ENCODE measurements around the gene SLC7A9. TPM values are rescaled to one million over a fixed set of nuclear protein-coding genes. Genes with fewer than 3 reads are reported as not detected.

Gene SLC7A9
- total RNA-seq, 1 experiment from 2014 or later = 0.11 TPM

- ATAC-seq (no peak), DNase-seq (ENCODE audit: low spot score) (no peak)
- H3K4me3 Mint-ChIP-seq = no peak overlapping the region
- no peak overlapping the region for H3K27ac Mint-ChIP-seq
- no peaks in the 10 kb centered on the region for H3K9me3 Mint-ChIP-seq
- TF ChIP-seq ZBTB21 (CRISPR knock-in tag; IDR thresholded peaks at IDR 0.05; ENCODE audit: borderline replicate concordance) (no peak), CBFB (CRISPR knock-in tag; IDR thresholded peaks at IDR 0.05; ENCODE audit: low read depth) (no peak), EMX1 (CRISPR knock-in tag; IDR thresholded peaks at IDR 0.05) (no peak), USF1 (CRISPR knock-in tag; IDR thresholded peaks at IDR 0.05) (no peak), IRF1 (CRISPR knock-in tag; IDR thresholded peaks at IDR 0.05) (no peak), NR3C1 (CRISPR knock-in tag; conservative IDR thresholded peaks at IDR 0.05; ENCODE audit: low read depth) (no peak), E2F4 (CRISPR knock-in tag; IDR thresholded peaks at IDR 0.05; ENCODE audit: borderline replicate concordance, low read depth) (no peak)
- TF ChIP-seq, protein P1, sequence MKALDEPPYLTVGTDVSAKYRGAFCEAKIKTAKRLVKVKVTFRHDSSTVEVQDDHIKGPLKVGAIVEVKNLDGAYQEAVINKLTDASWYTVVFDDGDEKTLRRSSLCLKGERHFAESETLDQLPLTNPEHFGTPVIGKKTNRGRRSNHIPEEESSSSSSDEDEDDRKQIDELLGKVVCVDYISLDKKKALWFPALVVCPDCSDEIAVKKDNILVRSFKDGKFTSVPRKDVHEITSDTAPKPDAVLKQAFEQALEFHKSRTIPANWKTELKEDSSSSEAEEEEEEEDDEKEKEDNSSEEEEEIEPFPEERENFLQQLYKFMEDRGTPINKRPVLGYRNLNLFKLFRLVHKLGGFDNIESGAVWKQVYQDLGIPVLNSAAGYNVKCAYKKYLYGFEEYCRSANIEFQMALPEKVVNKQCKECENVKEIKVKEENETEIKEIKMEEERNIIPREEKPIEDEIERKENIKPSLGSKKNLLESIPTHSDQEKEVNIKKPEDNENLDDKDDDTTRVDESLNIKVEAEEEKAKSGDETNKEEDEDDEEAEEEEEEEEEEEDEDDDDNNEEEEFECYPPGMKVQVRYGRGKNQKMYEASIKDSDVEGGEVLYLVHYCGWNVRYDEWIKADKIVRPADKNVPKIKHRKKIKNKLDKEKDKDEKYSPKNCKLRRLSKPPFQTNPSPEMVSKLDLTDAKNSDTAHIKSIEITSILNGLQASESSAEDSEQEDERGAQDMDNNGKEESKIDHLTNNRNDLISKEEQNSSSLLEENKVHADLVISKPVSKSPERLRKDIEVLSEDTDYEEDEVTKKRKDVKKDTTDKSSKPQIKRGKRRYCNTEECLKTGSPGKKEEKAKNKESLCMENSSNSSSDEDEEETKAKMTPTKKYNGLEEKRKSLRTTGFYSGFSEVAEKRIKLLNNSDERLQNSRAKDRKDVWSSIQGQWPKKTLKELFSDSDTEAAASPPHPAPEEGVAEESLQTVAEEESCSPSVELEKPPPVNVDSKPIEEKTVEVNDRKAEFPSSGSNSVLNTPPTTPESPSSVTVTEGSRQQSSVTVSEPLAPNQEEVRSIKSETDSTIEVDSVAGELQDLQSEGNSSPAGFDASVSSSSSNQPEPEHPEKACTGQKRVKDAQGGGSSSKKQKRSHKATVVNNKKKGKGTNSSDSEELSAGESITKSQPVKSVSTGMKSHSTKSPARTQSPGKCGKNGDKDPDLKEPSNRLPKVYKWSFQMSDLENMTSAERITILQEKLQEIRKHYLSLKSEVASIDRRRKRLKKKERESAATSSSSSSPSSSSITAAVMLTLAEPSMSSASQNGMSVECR (CRISPR knock-in tag; IDR thresholded peaks at IDR 0.05; ENCODE audit: borderline replicate concordance) = no peak
- TF ChIP-seq, protein P2, sequence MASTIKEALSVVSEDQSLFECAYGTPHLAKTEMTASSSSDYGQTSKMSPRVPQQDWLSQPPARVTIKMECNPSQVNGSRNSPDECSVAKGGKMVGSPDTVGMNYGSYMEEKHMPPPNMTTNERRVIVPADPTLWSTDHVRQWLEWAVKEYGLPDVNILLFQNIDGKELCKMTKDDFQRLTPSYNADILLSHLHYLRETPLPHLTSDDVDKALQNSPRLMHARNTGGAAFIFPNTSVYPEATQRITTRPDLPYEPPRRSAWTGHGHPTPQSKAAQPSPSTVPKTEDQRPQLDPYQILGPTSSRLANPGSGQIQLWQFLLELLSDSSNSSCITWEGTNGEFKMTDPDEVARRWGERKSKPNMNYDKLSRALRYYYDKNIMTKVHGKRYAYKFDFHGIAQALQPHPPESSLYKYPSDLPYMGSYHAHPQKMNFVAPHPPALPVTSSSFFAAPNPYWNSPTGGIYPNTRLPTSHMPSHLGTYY (CRISPR knock-in tag; IDR thresholded peaks at IDR 0.05) = no peak
- ChIA-PET CTCF (no interaction called here), POLR2A (no interaction called here)
- no peaks in the 10 kb centered on the region for H3K4me1 Mint-ChIP-seq
- H3K27me3 Mint-ChIP-seq (ENCODE audit: low read depth) = no peaks in the 10 kb centered on the region
- no peaks in the 10 kb centered on the region for H3K36me3 Mint-ChIP-seq
Observed at GRCh38 chr19:32862741-32863140, 6.8 kb downstream of the SLC7A9 start.

DNA sequence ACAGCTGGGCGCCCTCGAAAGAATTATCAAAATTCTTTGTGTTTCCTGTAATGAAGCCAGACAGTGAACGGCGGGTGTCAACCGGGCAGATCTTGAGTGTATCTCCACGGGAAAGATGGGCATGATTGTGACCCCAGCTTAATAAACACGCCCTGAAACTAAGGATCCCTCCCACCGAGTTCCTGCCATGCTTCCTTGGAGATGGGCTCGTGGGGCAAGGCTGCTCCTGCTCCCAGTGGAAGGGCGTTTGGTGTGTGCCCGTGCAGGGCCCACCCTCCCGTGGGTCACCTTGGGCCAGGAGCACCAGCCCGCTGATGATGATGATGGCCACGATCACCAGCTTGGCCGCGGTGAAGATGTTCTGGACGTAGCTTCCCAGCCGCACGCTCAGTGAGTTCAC is 7.4 kb downstream of the SLC7A9 start:
- POLR2A ChIA-PET = no interaction called here
- Mint-ChIP-seq H3K27me3 (ENCODE audit: low read depth) (no peaks in the 10 kb centered on the region), H3K9me3 (no peaks in the 10 kb centered on the region), H3K4me1 (no peaks in the 10 kb centered on the region), H3K36me3 (no peaks in the 10 kb centered on the region), H3K27ac (no peak overlapping the region), H3K4me3 (no peak overlapping the region)
- CTCF ChIA-PET = no interaction called here
- no peak for TF ChIP-seq IRF2 (CRISPR knock-in tag; IDR thresholded peaks at IDR 0.05; ENCODE audit: borderline replicate concordance, low read depth)
- no peak for TF ChIP-seq KAT7 (CRISPR knock-in tag; IDR thresholded peaks at IDR 0.05; ENCODE audit: borderline replicate concordance)
- no peak for TF ChIP-seq USF1 (CRISPR knock-in tag; IDR thresholded peaks at IDR 0.05)
- TF ChIP-seq SMAD3 (CRISPR knock-in tag; IDR thresholded peaks at IDR 0.05; ENCODE audit: borderline replicate concordance) = no peak
- TF ChIP-seq ZBTB21 (CRISPR knock-in tag; IDR thresholded peaks at IDR 0.05; ENCODE audit: borderline replicate concordance) = no peak
- no peak for TF ChIP-seq PRRX2 (CRISPR knock-in tag; IDR thresholded peaks at IDR 0.05)
- TF ChIP-seq FOXP1 (CRISPR knock-in tag; IDR thresholded peaks at IDR 0.05; ENCODE audit: borderline replicate concordance) = no peak
- TF ChIP-seq, protein P3, sequence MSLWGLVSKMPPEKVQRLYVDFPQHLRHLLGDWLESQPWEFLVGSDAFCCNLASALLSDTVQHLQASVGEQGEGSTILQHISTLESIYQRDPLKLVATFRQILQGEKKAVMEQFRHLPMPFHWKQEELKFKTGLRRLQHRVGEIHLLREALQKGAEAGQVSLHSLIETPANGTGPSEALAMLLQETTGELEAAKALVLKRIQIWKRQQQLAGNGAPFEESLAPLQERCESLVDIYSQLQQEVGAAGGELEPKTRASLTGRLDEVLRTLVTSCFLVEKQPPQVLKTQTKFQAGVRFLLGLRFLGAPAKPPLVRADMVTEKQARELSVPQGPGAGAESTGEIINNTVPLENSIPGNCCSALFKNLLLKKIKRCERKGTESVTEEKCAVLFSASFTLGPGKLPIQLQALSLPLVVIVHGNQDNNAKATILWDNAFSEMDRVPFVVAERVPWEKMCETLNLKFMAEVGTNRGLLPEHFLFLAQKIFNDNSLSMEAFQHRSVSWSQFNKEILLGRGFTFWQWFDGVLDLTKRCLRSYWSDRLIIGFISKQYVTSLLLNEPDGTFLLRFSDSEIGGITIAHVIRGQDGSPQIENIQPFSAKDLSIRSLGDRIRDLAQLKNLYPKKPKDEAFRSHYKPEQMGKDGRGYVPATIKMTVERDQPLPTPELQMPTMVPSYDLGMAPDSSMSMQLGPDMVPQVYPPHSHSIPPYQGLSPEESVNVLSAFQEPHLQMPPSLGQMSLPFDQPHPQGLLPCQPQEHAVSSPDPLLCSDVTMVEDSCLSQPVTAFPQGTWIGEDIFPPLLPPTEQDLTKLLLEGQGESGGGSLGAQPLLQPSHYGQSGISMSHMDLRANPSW (CRISPR knock-in tag; conservative IDR thresholded peaks at IDR 0.05; ENCODE audit: low read depth) = no peak
- TF ChIP-seq, protein P4, sequence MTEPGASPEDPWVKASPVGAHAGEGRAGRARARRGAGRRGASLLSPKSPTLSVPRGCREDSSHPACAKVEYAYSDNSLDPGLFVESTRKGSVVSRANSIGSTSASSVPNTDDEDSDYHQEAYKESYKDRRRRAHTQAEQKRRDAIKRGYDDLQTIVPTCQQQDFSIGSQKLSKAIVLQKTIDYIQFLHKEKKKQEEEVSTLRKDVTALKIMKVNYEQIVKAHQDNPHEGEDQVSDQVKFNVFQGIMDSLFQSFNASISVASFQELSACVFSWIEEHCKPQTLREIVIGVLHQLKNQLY (CRISPR knock-in tag; IDR thresholded peaks at IDR 0.05) = no peak
- no peak for TF ChIP-seq SMAD4 (CRISPR knock-in tag; IDR thresholded peaks at IDR 0.05)
- no peak for TF ChIP-seq NFATC4 (CRISPR knock-in tag; IDR thresholded peaks at IDR 0.05)
- TF ChIP-seq PREB (CRISPR knock-in tag; IDR thresholded peaks at IDR 0.05; ENCODE audit: borderline replicate concordance) = no peak
- no peak for DNase-seq (ENCODE audit: low spot score)
- ATAC-seq = no peak

All from WTC11 (cell line).